ENCODE measurements around the gene NPHS1.

- TF ChIP-seq CTCF (conservative IDR thresholded peaks at IDR 0.05; ENCODE audit: low read length) (no peak), EZH2phosphoT487 (IDR thresholded peaks at IDR 0.05; ENCODE audit: borderline replicate concordance) (no peak)
Measured at GRCh38 chr19:35860436-35860817, 8.1 kb upstream of the NPHS1 start.

Data from Loucy (cell line).